Activated CD4-positive, CD25-positive, alpha-beta regulatory T cell (primary cell): ENCODE data around the gene EGFR.

Experiments
- DNase-seq, 4 experiments: peaks; one replicate each; lab custom pipeline; 2025; lab: John Stamatoyannopoulos, UW

Gene EGFR

GRCh38 chr7:55036950-55037736 lies 18.3 kb downstream of the EGFR start:
- no peak for DNase-seq

GRCh38 chr7:55043691-55044370 lies 25.0 kb downstream of the EGFR start:
- no peak for DNase-seq

DNA sequence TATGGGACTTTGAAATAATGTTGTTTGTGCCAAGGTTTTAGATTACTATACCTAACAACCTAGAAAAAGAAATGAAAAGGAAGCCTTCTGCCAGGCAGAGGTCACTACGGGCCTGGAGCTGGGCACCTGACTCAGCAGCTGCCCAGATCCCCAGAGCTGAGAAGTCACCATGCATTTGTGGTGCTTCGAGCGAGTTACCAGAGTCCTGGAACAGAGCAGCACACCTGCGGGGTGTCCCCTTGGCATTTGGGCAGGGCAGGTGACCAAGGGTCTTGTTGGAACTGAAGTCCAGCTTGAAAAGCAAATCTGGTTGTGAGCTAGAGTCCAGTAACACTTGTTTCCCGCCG lies 25.5 kb downstream of the EGFR start:
- no peak for DNase-seq

DNA sequence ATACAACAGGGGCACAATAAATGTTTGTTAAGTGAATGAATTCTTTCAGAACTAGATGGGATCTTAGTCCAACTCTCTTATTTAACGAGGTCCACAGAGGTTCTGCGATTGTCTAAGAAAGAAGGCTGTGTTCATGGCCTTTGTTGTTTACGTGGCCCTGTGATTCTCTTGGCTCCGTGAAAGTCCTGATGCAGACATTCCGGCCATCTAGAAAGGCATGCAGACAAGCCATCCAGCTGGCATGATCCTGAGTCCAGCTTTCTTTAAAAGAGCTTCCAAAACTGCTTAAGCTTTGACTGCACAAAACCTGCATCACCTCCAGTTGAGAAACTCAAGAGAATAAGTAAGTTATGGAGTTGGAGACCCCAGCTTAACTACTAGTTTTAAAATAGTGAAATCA lies 26.0 kb downstream of the EGFR start:
- DNase-seq: no peak

- DNase-seq: no peak
These were observed 27.9 kb downstream of the EGFR start for GRCh38 chr7:55046582-55047342.

DNA sequence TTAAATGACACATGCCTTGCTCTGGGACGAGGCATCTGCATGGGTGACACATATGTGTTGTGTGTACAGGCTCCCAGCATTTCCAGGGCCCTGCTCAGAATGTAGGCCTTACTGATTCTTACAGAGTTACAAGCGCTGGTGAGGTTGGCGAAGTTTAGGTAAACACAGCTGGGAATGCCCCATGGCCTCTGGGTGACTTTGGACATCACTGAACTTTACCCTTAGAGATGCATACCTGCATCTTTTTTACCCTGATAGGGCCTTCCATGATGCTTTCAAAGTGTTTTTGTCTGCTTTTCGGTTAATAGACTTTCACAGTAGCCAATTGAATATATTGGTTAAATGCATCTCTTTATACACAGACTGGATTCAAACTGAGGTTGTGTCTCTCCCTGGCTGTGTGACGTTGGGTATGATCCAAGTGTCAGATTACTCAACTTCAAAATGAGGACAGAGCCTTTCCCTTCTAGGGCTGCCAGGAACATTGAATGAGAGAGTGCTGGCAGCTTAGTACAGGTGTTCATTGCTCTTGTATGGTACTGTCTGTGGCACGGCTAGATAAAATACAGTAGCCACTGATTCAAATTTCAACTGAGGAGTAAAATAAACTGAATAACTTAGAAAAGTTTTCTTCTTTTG lies 29.5 kb downstream of the EGFR start:
- DNase-seq: no peak

- DNase-seq: no peak
These were observed 31.5 kb downstream of the EGFR start for GRCh38 chr7:55050281-55050680.

GRCh38 chr7:55052081-55052480 lies 33.3 kb downstream of the EGFR start:
- no peak for DNase-seq

DNA sequence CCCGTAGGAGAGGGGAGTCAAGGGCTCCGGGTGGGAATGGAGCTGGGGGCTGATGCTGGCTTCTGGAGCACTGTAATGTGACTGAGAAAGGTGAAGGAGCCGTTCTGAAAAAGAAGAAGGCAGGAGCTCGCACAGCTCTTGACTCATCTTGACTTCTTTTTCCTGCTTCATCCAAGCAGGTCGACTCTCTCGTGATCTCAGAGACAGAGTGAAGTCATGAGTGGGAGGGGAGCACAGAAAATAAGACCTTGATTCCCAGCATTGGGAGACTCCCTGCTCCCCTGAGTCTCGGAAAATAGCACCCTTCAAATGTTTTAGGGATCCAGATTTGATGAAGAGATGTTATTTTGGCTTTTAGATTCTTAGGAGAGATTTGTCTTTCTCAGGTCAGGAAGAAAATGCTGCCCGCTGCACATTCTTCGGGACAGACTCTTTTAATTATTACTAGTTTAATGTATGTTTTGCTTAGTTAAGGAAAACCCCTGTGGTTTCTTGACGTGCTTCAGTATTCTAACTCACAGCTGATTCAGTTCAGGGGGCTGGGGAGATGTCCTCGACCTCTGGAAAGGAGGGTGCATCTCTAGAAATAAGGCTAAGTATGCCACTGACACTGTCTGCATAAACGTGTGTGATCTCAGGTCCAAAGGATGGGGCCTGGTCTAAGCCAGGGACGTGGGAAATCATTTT lies 34.1 kb downstream of the EGFR start:
- no peak for DNase-seq

GRCh38 chr7:55053651-55054571 lies 35.1 kb downstream of the EGFR start:
- no peak for DNase-seq

DNA sequence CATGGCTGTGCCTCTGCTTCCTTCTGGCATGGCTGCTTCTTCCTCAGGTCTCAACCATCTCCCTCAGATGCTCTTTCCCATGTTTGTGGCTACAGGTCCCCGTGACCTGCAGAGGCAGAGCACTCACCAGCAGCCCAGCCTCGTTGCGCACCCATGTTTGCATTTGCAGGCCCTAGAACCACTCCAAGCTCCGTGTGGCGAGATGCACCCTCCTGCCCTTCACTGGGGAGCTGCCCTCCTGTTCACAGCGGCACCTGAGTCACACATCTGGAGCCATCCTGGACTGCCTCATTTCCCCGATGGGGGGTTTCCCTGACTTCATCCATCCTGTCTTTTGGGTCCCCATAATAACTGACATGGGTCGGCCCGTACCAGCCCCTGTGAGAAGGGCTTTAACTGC lies 35.9 kb downstream of the EGFR start:
- no peak for DNase-seq

GRCh38 chr7:55055479-55055878 lies 36.7 kb downstream of the EGFR start:
- DNase-seq: no peak

DNA sequence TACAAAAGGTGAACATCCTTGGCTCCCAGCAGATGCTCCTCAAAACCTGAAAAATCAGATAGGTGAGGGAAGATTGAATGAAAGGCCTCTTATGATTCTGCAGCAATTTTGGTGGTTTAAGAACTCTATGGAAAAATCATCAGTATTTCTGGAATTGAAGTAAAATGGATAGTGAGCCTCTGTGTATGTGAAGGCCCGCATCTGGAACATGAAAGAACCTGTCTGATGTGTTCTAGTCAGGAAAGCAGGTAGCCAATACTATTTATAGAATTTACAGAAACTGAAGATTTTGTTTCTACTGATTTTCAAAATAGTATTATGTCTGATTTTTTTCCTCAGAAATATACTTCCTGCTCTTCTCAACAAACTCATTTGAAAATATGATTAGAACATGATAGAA lies 37.3 kb downstream of the EGFR start:
- no peak for DNase-seq

DNA sequence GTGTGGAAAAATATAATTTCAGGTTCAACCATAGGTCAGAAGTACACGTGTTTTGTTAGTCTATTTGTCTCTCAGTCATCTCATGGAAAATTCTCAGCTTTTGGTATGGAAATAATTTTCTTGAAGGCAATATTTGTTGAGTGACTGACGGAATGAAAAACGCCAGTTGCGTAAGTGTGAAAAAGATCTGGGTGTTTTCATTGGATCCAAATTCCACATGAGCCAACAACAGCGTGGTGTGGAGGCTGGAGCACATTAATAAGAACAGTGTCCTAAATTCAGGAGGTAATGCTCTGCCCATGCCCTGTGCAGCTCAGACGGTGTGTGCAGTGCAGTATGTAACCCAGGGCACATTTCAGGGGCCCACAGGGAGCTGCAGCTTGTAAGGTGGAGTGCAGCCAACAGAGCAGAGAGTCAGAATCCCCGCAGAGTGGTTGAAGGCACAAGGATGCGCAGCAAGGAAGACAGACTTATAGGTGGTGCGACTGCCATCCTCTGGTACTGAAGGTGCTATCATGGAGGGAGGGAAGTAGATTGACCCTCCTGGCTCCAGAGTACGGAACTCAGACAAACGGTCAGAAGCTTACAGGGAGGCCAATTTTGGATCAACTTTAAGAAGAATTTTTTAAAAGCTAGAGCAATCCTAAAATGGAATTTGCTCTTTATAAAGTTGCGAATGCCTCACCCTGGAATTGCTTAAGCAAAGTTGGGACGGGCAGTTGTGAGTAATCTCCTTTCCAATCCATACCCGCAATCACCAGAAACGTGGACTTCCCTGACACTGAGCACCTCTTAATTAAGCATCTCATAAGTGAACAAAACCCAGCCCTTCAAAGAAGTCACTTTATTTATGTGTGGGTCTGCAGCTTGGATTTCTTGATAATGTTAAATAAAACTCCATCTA lies 38.0 kb downstream of the EGFR start:
- no peak for DNase-seq

- no peak for DNase-seq
These were observed 39.5 kb downstream of the EGFR start for GRCh38 chr7:55058314-55058713.

DNA sequence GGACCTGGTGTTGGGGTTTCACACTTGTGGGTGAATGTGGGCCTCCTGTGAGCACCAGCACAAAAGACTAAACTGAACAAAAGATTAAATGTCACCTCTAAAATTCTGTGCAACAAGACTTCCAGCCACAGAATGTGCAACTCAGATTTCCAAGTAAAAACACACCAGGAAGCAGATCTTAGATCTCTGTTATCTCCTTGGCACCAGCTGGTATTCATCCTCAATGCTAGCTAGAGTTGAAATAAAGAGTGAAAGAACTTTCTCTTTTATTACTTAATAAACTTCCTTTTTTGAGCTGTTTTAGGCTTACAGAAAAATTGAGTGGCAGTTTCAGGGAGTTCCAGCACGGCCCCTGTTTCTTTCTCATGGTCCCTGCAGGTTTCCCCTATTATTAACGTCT lies 40.2 kb downstream of the EGFR start:
- no peak for DNase-seq

DNA sequence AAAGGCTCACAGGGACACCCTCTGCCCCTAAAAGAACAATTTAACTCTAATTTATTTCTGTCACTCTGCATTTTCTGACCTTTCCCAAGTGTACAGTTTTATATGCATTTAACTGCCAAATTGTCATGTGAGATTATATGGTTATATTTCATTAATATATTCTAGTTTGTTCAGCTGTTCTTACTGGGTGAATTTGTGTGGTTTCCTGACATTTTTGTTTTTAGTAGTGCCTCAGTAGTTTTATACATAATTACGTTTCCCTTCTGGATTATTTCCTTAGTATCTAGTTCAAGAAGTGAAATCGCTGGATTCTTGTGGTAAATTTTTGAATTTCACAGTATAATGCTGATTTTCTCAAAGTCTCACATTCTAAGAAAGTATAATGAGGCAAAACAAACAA lies 41.3 kb downstream of the EGFR start:
- no peak for DNase-seq

- no peak for DNase-seq
These were observed 41.8 kb downstream of the EGFR start for GRCh38 chr7:55060636-55061022.

- DNase-seq: no peak
These were observed 43.1 kb downstream of the EGFR start for GRCh38 chr7:55061726-55062499.
